PC-9 (cell line): ENCODE measurements around the gene KLHL26.

Source experiments
- CTCF ChIP-seq: fragments of 200-600 bp; sonication (generic); conservative IDR thresholded peaks from 2 replicates; pipeline ENCODE4 v1.6.1; 2017; ENCODE audit warnings: mixed run types, antibody characterized with exemption, mild to moderate bottlenecking, moderate library complexity
- EZH2 ChIP-seq: fragments of 200-600 bp; sonication (generic); IDR thresholded peaks from 2 replicates; pipeline ENCODE4 v1.8.0; 2017; ENCODE audit warnings: antibody characterized with exemption, low read depth

DNA sequence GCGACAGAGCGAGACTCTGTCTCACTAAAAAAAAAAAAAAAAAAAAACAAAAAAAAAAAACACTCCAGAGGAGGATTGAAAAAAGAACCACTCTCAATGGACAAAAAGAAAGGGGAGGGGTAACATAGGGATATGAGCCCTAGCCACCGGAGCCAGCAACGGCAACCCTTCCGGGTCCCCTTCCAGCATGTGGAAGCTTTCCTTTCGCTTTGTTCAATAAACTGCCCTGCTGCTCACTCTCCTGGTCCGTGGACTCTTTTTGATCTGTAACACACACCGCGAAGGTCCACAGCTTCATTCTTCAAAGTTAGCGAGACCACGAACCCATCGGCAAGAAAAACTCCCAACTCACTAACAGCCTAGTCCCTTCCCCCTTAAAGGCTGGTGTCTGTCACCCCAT is 49.3 kb upstream of the KLHL26 start:
- no peak for TF ChIP-seq CTCF
- TF ChIP-seq EZH2, result no peak
